Heart right ventricle (tissue), 16 donors: Measurements from ENCODE around the gene CTRB1. TPM values are rescaled to one million over a fixed set of nuclear protein-coding genes. Genes with fewer than 3 reads are reported as not detected.

Experiments
- ATAC-seq, 8 donors: fragments of 200-7000 bp; cut with Tn5 transposase; one replicate each; pipeline ENCODE4 v1.9.1; 2020; ENCODE audit warnings: mild to moderate bottlenecking in 8 of 8, moderate library complexity in 8 of 8, moderate number of reproducible peaks in 1 of 8
- DNase-seq, 2 donors: peaks; one replicate each; pipeline ENCODE4 v3.0.0-alpha.2; 2020
- H3K27ac ChIP-seq, 10 donors: fragments of 200-600 bp; sonication (generic) in 2 of 10; one replicate each; pipeline versions ENCODE4 v1.5.0 to v1.8.0; 2020 to 2022; ENCODE audit warnings: mild to moderate bottlenecking in 3 of 10
- H3K27me3 ChIP-seq, 7 donors: fragments of 200-600 bp; one replicate each; pipeline ENCODE4 v1.8.0; 2021 to 2022; ENCODE audit warnings: mild to moderate bottlenecking in 2 of 7
- H3K36me3 ChIP-seq, 9 donors: fragments of 200-600 bp; sonication (generic) in 1 of 9; one replicate each; pipeline versions ENCODE4 v1.5.0 to v1.8.0; 2020 to 2022; ENCODE audit warnings: mild to moderate bottlenecking in 2 of 9
- H3K4me1 ChIP-seq, 9 donors: fragments of 200-600 bp; sonication (generic) in 1 of 9; one replicate each; pipeline versions ENCODE4 v1.5.0 to v1.8.0; 2020 to 2022; ENCODE audit warnings: mild to moderate bottlenecking in 4 of 9
- H3K4me3 ChIP-seq, 10 donors: fragments of 200-600 bp; sonication (generic) in 2 of 10; one replicate each; pipeline versions ENCODE4 v1.5.0 to v1.8.0; 2020 to 2022; ENCODE audit warnings: mild to moderate bottlenecking in 7 of 10, moderate library complexity in 2 of 10
- H3K9me3 ChIP-seq, 11 donors: fragments of 200-600 bp in 10 of 11; sonication (generic) in 2 of 11; one replicate each; pipeline versions ENCODE4 v1.5.0 to v1.8.0; 2013 to 2022; ENCODE audit warnings: mild to moderate bottlenecking in 2 of 11, control low read depth in 1 of 11, moderate library complexity in 1 of 11
- CTCF ChIP-seq, 9 donors: fragments of 200-600 bp; sonication (generic) in 2 of 9; IDR thresholded peaks; one replicate each; pipeline versions ENCODE4 v1.5.0 to v1.8.0; 2021 to 2022; ENCODE audit warnings: antibody characterized with exemption in 9 of 9, mild to moderate bottlenecking in 5 of 9, moderate library complexity in 1 of 9
- WGBS, 2 donors: extraction: QIAGEN DNeasy Blood & Tissue Kit; methylation state at CpG; one replicate each; pipeline ENCODE4 v1.1.7; 2013; ENCODE audit warnings: inconsistent platforms in 1 of 2; 5-methylcytosine and 5-hydroxymethylcytosine counted together
- intact Hi-C, 10 donors: fragments of 100-400 bp; cut with DNase I; formaldehyde crosslinking; loops; one replicate each; pipeline versions ENCODE4 v1.11.1 to v1.14.2; 2022
- polyA plus RNA-seq, 2 donors: library from polyadenylated mRNA; stranded (reverse); fragments of 200-250 nt; gene quantifications; one replicate each; pipeline ENCODE4 v1.2.3, GENCODE V29; 2013
- total RNA-seq, 10 donors: library from RNA; stranded (reverse); fragmentation: NEBNext Ultra II Directional in 3 of 10; extraction: Animal tissue kit (Norgen Biotek cat#: 25700) in 3 of 10; gene quantifications; one replicate each; pipeline versions ENCODE4 v1.2.1 to v1.2.4, GENCODE V29; 2021 to 2023
- donor health status: Arrhythmogenic right ventricular cardiomyopathy.
- donor health status: ischemic (EF 13 %, LVEDD 7.1; RV severe dilation, severe dysfunction).
- donor health status: healthy with polysubstance abuse.
- donor health status: DM: no; HTN: yes; CAD: no.
- donor health status: DM: no; HTN: no; CAD: no.
- donor health status: ischemic (EF 25% LVEDD 6.9; RV normal size, moderate dysfunction).
- donor health status: ischemic (EF 25% LVEDD 5.7; RV mildly dilated, moderate dysfunction).
- donor health status: healthy.
- donor health status: DM: yes; HTN: yes; CAD: no.
- donor health status: Ischemic cardiomyopathy.
- donor health status: ischemic (EF 35%, LVEDD 5.7; RV mildly dilated, moderate dysfunction).
- donor health status: nonischemic (EF 11% LVEDD 7.7; RV severe dilation, severe dysfunction).
- donor health status: DM: yes; HTN: yes; CAD: no.
- donor health status: PGD.
- donor health status: ischemic (EF 29% LVEDD 5.4; RV normal size, mild dysfunction).
- donor health status: nonischemic (EF 23%, LVEDD 6.1; RV moderate dilation, normal function).

CTRB1 gene
- total and polyA plus RNA-seq, 12 donors: 1.0 to 3.8 (median 2.4) TPM; not detected in 4

DNA sequence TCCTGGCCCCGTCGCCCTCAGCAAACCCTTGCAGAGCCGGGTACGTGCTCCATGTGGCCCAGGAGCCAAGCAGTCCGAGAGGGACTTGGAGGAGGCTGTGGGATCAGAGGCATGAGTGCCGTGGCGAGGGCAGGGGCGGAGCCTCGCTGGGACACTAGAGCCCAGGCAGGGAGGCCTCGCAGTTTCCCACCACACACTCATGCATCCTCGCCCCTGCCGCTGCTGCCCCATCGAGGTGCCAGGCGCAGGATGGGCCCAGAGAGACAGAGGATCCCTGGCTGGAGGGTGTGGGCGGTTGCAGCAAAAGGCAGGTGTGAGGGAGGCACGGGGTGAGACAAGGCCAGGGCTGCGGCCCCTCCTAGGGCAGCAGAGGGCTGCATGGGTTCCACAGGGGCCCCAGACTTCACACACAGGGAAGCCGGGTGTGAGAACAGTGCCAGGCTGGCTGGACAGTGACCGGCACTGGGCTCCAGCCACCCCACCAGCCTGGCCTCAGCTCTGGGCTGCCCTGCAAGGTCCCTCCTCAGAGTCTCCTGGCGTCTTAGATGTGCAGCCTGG lies 25.0 kb downstream of the CTRB1 start:
- DNase-seq (no peak), ATAC-seq (no peak)
- Histone ChIP-seq H3K9me3 (no peaks in the 10 kb centered on the region), H3K4me1 (peaks cover 61 to 99% (median 86%) of the 10 kb centered on the region in 9 donors), H3K27me3 (peaks cover 0 to 10% (median 0%) of the 10 kb centered on the region in 7 donors), H3K27ac (peak overlapping the region; percentile 73 to 98 (median 96)), H3K36me3 (peaks cover 0 to 41% (median 10%) of the 10 kb centered on the region in 9 donors), H3K4me3 (no peak overlapping the region)
- 57% methylated on average over 20 of the region's 20 CpGs for WGBS, 2 donors
- TF ChIP-seq CTCF (IDR thresholded peaks at IDR 0.05): no peak
- intact Hi-C loops: no loop called here

DNA sequence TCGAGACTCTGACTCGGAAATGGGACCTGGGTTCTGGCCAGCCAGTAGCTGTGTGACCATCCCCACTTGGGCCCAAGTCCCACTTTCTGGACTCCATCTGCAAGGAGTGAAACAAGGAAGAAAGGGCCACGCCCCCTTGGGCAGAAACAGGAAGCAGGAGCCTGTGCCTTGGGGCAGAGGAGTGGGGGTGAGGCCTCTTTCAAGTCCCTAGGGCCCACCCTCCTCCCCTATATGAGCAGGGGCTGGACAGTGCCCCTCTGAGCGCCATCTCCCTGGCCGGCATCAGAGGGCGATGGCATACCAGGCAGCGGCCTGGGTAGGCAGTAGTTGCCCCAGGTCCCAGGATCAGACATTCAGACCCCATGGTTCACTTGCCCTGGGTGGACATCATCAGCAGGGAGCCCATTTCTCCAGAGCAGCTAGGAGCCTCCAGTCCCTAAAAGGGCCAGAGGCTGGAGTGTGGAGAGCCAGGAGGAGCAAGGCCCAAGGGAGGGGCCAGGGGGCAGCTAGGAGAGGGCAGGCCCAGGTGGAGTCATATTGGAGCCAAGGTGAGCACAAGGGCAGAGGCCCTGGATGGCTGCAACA lies 25.5 kb downstream of the CTRB1 start:
- H3K27me3 ChIP-seq: peaks cover 0 to 13% (median 0%) of the 10 kb centered on the region in 7 donors
- 51 to 52% methylated on average over 7 of the region's 7 CpGs for WGBS, 2 donors
- H3K9me3 ChIP-seq: no peaks in the 10 kb centered on the region
- H3K4me3 ChIP-seq: peak overlapping the region in 2 of 10 donors; percentile 18 to 19
- DNase-seq: peak; percentile 52 to 56
- peak in 2 of 8 donors; percentile 11 to 15 for ATAC-seq
- peak overlapping the region; percentile 73 to 98 (median 96) for H3K27ac ChIP-seq
- intact Hi-C loops: no loop called here
- TF ChIP-seq CTCF (IDR thresholded peaks at IDR 0.05): peak in 1 of 9 donors; percentile 8
- peaks cover 0 to 41% (median 10%) of the 10 kb centered on the region in 9 donors for H3K36me3 ChIP-seq
- peaks cover 61 to 99% (median 86%) of the 10 kb centered on the region in 9 donors for H3K4me1 ChIP-seq

GRCh38 chr16:75244844-75245758 lies 26.3 kb downstream of the CTRB1 start:
- Histone ChIP-seq H3K9me3 (no peaks in the 10 kb centered on the region), H3K4me3 (peak overlapping the region in 5 of 10 donors; percentile 13 to 29 (median 19)), H3K27ac (peak overlapping the region; percentile 73 to 98 (median 96)), H3K27me3 (peaks cover 0 to 21% (median 0%) of the 10 kb centered on the region in 7 donors), H3K36me3 (peaks cover 0 to 37% (median 10%) of the 10 kb centered on the region in 9 donors), H3K4me1 (peaks cover 59 to 99% (median 86%) of the 10 kb centered on the region in 9 donors)
- WGBS, 2 donors: 10 to 18% methylated on average over 25 of the region's 25 CpGs
- DNase-seq: peak; percentile 83 to 84
- ATAC-seq: peak; percentile 66 to 86 (median 78)
- intact Hi-C loops: no loop called here
- no peak for TF ChIP-seq CTCF (IDR thresholded peaks at IDR 0.05)
